GM06990 (cell line): ENCODE measurements around the gene SLC16A8.

Source experiments
- DNase-seq: peaks from one replicate; pipeline ENCODE4 v3.0.0-alpha.2; 2011; ENCODE audit not compliant: insufficient read length; ENCODE audit errors: extremely low read depth
- H3K27me3 ChIP-seq: replicated peaks from 2 replicates; pipeline ENCODE4 v1.6.0; 2011; ENCODE audit warnings: low read length; ENCODE audit not compliant: control insufficient read depth, insufficient read depth
- H3K36me3 ChIP-seq: 2 replicates; pipeline ENCODE4 v1.5.1; 2011; ENCODE audit warnings: low read length; ENCODE audit not compliant: control insufficient read depth, insufficient read depth
- H3K4me3 ChIP-seq: replicated peaks from 2 replicates; pipeline ENCODE4 v1.5.1; 2011; ENCODE audit warnings: low read depth, mild to moderate bottlenecking, control low read depth, low read length
- TF ChIP-seq, protein P1 (sequence below): IDR thresholded peaks from 2 replicates; pipeline ENCODE4 v1.5.1; 2011; ENCODE audit warnings: low read length, control low read depth, mild to moderate bottlenecking, inconsistent platforms; ENCODE audit not compliant: insufficient read depth, poor library complexity, severe bottlenecking

The SLC16A8 gene

GRCh38 chr22:38129856-38130255 is 45.9 kb upstream of the SLC16A8 start:
- TF ChIP-seq, protein P1, sequence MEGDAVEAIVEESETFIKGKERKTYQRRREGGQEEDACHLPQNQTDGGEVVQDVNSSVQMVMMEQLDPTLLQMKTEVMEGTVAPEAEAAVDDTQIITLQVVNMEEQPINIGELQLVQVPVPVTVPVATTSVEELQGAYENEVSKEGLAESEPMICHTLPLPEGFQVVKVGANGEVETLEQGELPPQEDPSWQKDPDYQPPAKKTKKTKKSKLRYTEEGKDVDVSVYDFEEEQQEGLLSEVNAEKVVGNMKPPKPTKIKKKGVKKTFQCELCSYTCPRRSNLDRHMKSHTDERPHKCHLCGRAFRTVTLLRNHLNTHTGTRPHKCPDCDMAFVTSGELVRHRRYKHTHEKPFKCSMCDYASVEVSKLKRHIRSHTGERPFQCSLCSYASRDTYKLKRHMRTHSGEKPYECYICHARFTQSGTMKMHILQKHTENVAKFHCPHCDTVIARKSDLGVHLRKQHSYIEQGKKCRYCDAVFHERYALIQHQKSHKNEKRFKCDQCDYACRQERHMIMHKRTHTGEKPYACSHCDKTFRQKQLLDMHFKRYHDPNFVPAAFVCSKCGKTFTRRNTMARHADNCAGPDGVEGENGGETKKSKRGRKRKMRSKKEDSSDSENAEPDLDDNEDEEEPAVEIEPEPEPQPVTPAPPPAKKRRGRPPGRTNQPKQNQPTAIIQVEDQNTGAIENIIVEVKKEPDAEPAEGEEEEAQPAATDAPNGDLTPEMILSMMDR = no peak
- no peak for DNase-seq
- Histone ChIP-seq H3K27me3 (no peaks in the 10 kb centered on the region), H3K4me3 (no peak overlapping the region), H3K36me3 (peaks cover 6% of the 10 kb centered on the region)

GRCh38 chr22:38129021-38129420 is 45.0 kb upstream of the SLC16A8 start:
- Histone ChIP-seq H3K36me3 (peaks cover 6% of the 10 kb centered on the region), H3K4me3 (no peak overlapping the region), H3K27me3 (no peaks in the 10 kb centered on the region)
- TF ChIP-seq, protein P1 = no peak
- DNase-seq = no peak

DNA sequence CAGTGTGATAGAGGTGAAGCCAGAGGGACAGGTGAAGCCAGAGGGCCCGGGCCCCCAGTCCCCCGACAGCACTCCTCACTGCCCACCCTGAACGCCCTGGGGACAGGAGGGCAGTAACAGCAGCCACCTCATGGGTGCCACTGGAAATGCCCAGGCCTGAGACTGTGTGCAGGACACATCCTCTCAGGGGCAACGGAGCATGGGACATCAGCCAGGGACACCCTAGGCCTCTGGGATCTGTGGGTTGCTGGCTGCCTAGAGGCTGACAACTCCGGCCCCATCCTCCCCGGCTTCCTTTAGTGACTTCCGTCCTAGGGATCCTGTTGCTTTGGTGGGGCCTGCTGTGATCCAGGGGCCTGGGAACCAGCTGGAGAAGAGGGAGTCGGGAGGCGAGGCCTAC is 43.9 kb upstream of the SLC16A8 start:
- DNase-seq = no peak
- peaks cover 4% of the 10 kb centered on the region for H3K36me3 ChIP-seq
- H3K27me3 ChIP-seq = no peaks in the 10 kb centered on the region
- TF ChIP-seq, protein P1 = no peak
- no peak overlapping the region for H3K4me3 ChIP-seq

DNA sequence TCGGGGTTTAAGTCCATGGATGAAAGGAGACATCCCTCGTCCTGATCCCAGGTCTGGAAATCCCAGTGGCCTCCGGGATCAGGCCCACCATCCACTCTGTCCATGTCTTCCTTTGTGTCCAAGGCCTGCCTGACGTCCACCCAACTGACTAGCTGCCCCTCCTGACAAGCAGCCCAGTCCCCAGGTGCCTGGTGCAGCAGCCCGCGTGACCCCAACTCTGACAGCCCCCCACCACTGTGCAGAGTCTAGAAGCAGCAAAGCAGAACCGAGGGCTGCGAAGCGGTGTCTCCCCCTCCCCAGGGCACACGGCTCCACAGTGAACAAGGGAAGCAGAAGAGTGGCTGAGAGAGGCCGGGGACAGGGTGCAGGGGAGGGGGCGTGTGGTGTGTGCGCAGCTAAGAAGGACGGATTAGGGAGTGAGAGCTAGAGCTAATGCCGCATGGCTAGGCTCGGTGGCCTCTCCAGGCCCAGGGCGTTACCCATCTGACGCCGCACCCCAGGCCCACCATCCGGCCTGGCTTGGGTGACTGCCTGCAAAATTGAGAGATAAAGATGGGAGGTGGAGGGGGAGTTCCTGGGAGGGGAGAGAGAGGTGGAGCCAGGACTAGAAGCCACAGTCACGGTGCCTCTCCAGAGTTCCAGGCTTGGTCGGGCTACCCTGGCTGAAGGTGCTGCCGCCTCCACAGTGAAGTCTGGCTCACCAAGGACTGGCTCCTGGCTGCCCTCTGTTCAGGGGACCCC is 43.1 kb upstream of the SLC16A8 start:
- TF ChIP-seq, protein P1 = no peak

GRCh38 chr22:38125751-38126201 is 41.8 kb upstream of the SLC16A8 start:
- no peak for DNase-seq
- Histone ChIP-seq H3K36me3 (peaks cover 4% of the 10 kb centered on the region; the same call in 1 of the 2 replicates), H3K4me3 (no peak overlapping the region), H3K27me3 (no peaks in the 10 kb centered on the region)
- TF ChIP-seq, protein P1 = no peak

More for the DNA sequence above, 43.1 kb upstream of the SLC16A8 start:
- Histone ChIP-seq H3K27me3 (no peaks in the 10 kb centered on the region), H3K36me3 (peaks cover 4% of the 10 kb centered on the region; the same call in 1 of the 2 replicates), H3K4me3 (no peak overlapping the region)
- no peak for DNase-seq
